ENCODE data around the gene TSEN2.
"Not testable (repeated sequence)": the region's sequence is repeated elsewhere in the genome, so short reads cannot be mapped to it uniquely, and the experiment has no call there.

DNA sequence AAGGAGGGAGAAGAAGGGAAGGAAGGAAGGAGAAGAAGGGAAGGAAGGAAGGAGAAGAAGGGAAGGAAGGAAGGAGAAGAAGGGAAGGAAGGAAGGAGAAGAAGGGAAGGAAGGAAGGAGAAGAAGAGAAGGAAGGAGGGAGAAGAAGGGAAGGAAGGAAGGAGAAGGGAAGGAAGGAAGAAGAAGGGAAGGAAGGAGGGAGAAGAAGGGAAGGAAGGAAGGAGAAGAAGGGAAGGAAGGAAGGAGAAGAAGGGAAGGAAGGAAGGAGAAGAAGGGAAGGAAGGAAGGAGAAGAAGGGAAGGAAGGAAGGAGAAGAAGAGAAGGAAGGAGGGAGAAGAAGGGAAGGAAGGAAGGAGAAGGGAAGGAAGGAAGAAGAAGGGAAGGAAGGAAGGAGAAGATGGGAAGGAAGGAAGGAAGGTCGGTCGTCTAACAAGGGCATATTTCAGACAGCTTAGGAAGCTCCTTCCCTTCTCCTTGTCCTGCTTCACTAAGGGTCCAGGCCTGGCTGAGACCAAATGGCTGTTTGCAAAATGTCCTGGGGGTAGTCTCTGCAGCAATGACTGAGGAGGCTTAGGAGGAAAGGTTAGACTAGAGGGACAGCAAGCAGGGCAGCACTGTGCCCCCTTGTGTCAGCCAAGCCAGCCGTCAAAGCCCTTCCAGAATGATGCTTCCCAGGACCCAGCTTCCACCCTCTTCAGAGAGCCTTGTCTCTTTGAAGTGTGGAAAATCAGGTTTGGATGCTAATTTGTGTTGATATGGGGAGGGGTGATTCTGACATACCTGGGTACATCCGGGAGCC is 35.7 kb upstream of the TSEN2 start:
- not testable (repeated sequence) for TF ChIP-seq CTCF, POLR2A (IDR thresholded peaks at IDR 0.05)
